BE2C (cell line): Measurements from ENCODE around the gene ZNF780A.

Source experiments
- DNase-seq: peaks from one replicate; pipeline ENCODE4 v3.0.0-alpha.2; 2020
- H3K27me3 ChIP-seq: fragments of 250-450 bp; sonication (Bioruptor Pico); 2 replicates; pipeline ENCODE4 v1.5.1; 2020; ENCODE audit warnings: mild to moderate bottlenecking
- H3K36me3 ChIP-seq: fragments of 250-450 bp; sonication (Bioruptor Pico); 2 replicates; pipeline ENCODE4 v1.5.1; 2020; ENCODE audit warnings: mild to moderate bottlenecking
- H3K4me1 ChIP-seq: fragments of 250-450 bp; sonication (Bioruptor Pico); 2 replicates; pipeline ENCODE4 v1.5.1; 2020
- H3K4me3 ChIP-seq: 2 replicates; pipeline ENCODE4 v1.5.1; 2011; ENCODE audit warnings: low read depth, low read length
- H3K9me3 ChIP-seq: fragments of 250-450 bp; sonication (Bioruptor Pico); 2 replicates; pipeline ENCODE4 v1.5.1; 2020
- CTCF ChIP-seq: IDR thresholded peaks from 2 replicates; pipeline ENCODE4 v1.5.1; 2012; ENCODE audit warnings: mild to moderate bottlenecking, low read depth, low read length

The ZNF780A gene

GRCh38 chr19:40089462-40089861 is 1.3 kb downstream of the ZNF780A start:
- no peaks in the 10 kb centered on the region for H3K9me3 ChIP-seq
- H3K4me1 ChIP-seq, result no peaks in the 10 kb centered on the region
- no peaks in the 10 kb centered on the region; the same call in 1 of the 2 replicates for H3K36me3 ChIP-seq
- no peak for TF ChIP-seq CTCF
- H3K27me3 ChIP-seq, result no peaks in the 10 kb centered on the region
- DNase-seq, result no peak
- H3K4me3 ChIP-seq, result peak overlapping the region; percentile 94

GRCh38 chr19:40088299-40089047 is 2.3 kb downstream of the ZNF780A start:
- DNase-seq, result no peak
- Histone ChIP-seq H3K27me3 (no peaks in the 10 kb centered on the region), H3K4me3 (no peak overlapping the region), H3K36me3 (no peaks in the 10 kb centered on the region; the same call in 1 of the 2 replicates), H3K9me3 (no peaks in the 10 kb centered on the region), H3K4me1 (no peaks in the 10 kb centered on the region)
- TF ChIP-seq CTCF, result no peak

GRCh38 chr19:40084948-40085347 is 5.8 kb downstream of the ZNF780A start:
- DNase-seq, result no peak
- TF ChIP-seq CTCF, result no peak
- H3K27me3 ChIP-seq, result no peaks in the 10 kb centered on the region
- no peaks in the 10 kb centered on the region for H3K9me3 ChIP-seq
- H3K4me3 ChIP-seq, result no peak overlapping the region
- H3K4me1 ChIP-seq, result no peaks in the 10 kb centered on the region
- H3K36me3 ChIP-seq, result peaks cover 13% of the 10 kb centered on the region

GRCh38 chr19:40081411-40081810 is 9.3 kb downstream of the ZNF780A start:
- H3K4me3 ChIP-seq, result no peak overlapping the region
- DNase-seq, result no peak
- H3K27me3 ChIP-seq, result no peaks in the 10 kb centered on the region
- H3K9me3 ChIP-seq, result no peaks in the 10 kb centered on the region
- H3K36me3 ChIP-seq, result peaks cover 31% of the 10 kb centered on the region
- TF ChIP-seq CTCF, result no peak
- H3K4me1 ChIP-seq, result no peaks in the 10 kb centered on the region

GRCh38 chr19:40080289-40080688 is 10.5 kb downstream of the ZNF780A start:
- Histone ChIP-seq H3K27me3 (no peaks in the 10 kb centered on the region), H3K36me3 (peaks cover 43% of the 10 kb centered on the region), H3K4me3 (no peak overlapping the region), H3K4me1 (no peaks in the 10 kb centered on the region), H3K9me3 (no peaks in the 10 kb centered on the region)
- TF ChIP-seq CTCF, result no peak
- DNase-seq, result no peak

GRCh38 chr19:40078377-40078776 is 12.4 kb downstream of the ZNF780A start:
- Histone ChIP-seq H3K4me3 (no peak overlapping the region), H3K4me1 (no peaks in the 10 kb centered on the region), H3K36me3 (peaks cover 57% of the 10 kb centered on the region), H3K27me3 (no peaks in the 10 kb centered on the region), H3K9me3 (no peaks in the 10 kb centered on the region)
- no peak for TF ChIP-seq CTCF
- DNase-seq, result no peak
